ENCODE data around the gene PDXK.

The PDXK gene

DNA sequence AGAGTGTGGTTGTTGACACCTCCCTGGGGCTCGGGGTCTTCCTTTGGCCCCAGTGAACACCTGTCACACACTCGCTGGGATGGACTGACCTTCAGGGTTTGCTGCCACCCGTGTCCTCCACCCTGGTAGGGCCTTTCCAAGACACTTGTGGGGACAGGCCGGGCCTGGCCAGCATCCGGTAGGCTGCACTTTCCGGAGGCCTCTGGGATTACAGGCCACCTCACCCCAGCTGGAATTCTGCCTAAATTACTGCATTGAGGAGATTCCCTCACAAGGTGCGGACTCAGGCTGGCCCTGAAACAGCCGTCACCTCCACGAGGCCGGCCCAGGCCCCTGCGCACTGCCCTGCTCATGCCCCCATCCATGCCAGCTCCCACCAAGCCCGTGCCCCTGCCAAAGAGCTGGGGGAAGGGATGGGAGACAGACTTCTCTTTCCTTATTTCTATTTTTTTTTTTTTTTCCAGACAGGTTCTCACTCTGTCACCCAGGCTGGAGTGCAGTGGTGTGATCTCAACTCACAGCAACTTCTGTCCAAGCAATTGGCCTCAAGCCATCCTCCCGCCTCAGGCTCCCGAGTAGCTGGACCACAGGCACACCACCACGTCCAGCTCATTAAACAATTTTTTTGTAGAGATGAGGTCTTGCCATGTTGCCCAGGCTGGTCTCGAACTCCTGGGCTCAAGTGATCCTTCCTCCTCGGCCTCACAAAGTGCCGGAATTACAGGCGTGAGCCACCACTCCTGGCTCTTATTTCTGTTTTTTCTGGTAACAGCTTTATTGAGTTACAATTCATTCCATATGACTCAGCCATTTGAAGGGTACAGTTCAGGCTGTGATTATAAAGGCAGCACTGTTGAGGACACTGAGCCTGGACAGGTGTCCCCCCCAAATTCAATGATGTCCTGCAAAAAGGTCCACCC lies 45.9 kb downstream of the PDXK start:
- DNase-seq: no peak

DNA sequence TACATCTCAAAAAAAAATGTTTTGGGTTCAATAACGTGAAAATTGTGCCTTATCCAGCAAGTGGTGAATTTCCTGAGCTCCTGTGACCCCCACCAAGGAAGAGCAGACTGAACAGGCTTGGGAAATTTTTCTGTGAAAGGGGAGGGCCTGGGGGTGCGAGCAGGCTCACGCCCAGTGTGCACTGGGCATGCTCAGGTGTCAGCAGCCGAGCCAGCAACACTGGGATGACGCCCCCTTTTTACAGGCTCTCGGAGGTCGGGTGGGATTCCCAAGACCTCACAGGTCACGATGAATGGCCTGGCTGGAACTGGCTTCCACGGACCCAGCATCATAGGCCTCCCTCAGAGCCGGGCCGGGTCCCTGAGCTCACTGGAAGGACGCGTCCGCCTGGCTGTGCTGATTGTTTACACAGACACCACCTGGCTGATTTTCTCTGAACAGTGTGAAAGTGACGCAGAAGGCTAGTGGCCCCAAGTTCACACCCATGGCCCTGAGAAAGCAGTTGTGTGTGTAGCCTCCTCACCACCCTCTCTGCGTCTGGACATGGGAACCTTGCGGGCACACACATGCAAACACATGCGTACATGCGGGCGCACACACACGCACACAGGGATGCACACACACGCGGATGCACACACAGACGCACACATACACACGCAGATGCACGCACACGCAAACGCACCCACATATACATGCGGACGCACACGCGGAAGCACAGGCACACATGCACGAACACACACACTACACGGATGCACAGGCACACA lies 48.0 kb downstream of the PDXK start:
- DNase-seq: peak; percentile 86

DNA sequence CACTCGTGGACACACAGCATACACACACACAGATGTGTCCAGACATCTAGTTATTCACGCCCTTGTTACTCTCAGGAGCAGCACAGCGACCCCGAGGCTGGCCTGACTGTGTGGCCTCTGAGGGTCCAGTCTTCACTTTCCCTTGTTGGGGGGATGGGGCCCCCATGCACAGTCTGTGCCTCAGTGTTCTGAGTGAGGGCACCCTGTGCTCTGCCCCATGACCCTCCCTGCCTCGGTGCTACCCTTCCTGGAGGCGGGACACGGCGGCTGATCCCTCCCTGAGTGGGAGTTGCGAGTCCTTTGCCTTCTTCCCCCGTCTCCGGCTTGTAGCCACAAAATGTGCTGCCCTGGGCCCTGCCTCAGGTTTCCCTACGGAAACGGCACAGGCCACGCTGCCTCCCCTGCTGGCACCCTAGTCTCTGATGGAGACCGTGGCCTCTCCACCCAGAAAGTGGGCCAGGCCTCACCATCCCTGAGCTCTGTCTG lies 48.6 kb downstream of the PDXK start:
- no peak for DNase-seq

DNA sequence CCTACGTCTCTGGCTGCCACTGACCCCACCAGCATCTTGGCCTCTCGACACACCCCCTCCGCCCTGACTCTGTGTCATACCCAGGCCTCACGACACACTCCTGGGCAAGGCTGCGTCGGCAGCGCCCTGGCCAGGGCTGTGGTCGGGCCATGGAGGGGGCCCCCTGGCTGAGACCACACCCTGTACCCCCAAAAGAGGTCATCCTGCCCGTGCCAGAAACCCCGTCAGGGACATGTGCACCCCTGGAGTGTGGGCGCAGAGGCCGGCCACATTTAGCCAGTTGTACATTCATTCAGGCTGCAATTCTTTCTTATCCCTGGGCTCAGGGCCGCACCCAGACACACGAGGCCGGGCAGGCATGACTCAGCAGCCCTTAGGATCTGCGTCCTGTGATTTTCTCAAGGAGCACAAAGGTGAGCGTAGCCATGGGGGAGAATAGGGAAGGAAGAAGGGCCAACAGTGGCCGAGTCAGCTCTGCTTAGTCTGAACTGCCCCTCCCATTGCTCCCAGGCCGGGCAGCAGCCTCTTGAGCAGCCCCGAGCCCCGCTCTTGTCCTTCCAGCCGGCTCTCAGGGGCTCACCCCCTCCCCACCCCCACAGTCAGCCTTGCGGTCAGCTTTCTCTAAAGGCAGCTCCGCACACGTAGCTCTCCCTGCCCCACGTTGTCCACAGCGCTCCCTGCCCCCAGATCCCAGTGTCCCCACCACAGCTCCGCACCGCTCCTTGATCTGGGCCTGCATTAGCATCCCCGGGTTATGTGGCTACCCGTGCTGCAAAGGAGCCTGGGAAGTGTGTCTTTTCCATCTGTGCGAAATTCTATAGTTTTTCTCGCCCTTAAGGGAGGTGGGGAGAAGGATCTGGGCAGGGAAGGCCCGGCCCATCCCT lies 49.3 kb downstream of the PDXK start:
- peak; percentile 47 for DNase-seq

DNA sequence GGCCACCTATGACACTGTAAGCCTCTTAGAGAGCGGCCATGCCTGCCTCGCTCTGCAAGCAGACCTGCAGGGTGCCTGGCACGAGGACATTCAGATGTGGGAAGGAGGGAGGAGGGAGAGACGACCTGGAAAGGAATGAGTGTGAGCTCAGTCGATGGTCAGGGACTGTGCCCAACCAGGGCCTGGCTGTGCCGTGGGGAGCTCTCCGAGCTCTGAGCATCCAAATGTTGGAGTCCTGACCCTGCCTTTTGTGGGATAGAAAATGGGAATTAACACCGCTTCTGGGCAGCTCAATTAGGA lies 49.9 kb downstream of the PDXK start:
- DNase-seq: no peak

DNA sequence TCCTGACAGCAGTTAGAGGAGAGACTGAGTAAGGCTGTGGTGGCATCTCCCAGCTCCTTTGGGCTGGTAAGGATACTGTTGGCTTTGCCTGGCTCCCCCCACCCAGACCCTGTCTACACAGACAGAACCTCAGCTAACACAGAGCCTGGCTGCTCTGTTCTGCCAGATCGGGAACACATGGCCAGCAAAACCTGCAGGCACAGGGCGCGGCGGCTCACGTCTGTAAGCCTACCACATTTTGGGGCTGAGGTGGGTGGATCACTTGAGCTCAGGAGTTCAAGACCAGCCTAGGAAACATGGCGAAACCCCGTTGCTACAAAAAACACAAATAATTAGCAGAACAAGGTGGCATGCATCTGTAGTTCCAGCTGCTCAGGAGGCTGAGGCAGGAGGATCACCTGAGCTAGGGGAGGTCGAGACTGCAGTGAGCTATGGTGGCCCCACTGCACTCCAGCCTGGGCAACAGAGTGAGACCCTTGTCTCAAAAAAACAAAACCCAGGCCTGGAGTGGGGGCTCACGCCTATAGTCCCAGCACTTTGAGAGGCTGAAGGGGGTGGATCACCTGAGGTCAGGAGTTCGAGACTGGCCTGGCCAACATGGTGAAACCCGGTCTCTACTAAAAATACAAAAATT lies 50.5 kb downstream of the PDXK start:
- DNase-seq: no peak

DNA sequence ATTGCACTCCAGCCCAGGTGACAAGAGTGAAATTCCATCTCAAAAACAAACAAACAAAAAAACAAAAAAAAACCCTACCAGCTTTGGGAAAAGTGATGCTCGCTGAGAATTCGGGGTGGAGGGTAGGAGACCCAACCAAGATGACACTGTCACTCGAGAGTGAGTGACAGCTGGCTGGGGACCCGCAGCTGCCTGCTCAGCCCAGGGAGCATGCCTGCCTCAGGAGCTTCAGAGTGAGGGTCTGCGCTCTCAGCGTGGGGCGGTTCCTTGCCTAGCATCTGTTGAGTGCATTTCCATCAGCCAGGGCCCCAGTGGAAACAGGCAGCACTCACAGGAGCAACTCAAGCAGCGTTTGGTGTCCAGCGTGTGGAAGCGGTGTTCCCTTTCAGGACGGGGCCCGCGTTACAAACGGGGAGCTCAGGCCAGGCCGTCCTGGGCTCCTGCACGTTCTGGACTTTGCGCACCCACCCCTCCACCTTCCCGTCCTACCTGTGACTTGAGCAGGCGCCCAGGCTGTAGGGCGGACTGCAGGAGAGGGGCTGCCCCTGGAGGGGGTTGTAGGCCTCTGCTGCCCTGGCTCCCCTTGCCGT lies 51.2 kb downstream of the PDXK start:
- no peak for DNase-seq

DNA sequence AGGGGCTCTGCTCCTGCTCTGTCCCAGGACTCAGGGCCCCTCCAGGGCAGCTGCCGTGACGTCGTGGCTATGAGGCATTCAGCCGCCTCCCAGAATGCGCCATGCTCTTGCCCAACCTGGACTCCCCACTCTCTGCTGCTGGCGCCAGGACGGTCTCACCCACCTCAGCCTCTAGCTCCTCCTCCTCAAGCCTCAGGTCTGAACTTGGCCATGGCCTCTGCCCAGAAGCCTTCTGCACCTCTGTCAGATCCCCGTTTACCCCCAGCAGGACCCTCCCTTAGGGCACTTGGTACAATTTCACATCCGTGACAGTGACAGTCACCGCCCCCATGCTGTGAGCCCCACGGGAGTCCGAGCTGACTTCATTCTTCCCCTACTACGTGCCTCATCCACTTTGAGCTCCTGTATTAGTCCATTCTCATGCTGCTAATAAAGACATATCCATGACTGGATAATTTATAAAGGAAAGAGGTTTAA lies 52.3 kb downstream of the PDXK start:
- DNase-seq: peak; percentile 11

DNA sequence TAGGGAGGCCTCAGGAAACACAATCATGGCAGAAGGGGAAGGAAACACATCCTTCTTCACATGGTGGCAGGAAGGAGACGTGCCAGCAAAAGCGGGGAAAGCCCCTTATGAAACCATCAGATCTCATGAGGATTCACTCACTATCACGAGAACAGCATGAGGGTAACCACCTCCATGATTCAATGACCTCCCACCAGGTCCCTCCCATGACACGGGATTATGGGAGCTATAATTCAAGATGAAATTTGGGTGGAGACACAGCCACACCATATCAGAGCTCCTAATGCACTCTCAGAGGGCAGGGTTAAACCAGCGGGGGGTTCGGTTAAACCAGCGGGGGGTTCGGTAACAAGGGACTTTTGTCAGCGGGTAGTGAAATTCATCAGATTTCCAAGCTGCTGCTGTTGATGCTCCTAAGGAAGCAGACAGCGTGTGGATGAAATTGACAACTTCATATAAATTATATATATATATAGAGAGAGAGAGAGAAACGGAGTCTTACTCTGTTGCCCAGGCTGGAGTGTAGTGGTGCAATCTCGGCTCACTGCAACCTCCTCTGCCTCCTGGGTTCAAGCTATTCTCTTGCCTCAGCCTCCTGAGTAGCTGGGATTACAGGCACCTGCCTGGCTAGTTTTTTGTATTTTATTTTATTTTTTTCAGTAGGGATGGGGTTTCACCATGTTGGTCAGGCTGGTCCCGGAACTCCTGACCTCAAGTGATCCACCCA lies 52.9 kb downstream of the PDXK start:
- DNase-seq: no peak

DNA sequence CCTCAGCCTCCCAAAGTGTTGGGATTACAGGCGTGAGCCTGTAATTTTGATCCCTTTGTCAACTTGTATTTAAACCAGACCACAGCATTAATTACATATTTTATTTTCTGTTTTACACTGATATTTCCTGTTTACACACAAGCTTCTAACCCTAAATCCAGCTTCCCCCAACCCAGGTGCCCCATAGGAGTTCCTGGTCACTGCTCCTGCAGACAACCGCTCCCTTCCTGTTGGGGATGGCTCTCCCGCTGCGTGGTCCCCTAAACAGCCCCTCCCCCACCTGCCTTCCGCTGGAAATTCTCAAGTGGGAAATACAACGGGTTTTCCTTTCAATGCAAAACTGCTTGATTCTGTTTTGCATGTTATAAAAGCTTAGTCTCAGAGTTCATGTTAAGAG lies 53.5 kb downstream of the PDXK start:
- DNase-seq: no peak

DNA sequence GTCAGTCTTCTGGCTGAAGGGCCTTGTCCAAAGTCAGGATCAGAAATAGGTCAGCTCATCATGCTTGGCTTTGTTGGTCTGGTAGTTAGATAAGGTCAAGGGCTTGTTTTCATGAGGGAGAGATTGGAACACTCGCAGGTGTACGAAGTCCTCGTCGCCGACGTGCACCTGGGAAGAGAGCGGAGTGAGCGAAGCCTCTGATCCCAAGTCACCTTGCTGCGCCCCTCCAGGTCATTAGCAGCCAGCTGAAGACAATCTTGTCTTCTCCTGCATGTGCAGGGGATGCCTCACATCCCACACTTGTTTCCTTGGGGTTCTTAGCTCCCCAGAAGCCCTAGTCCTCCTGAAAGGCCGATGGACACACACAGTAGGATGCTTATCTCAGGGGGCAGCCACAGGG lies 55.2 kb downstream of the PDXK start:
- no peak for DNase-seq

DNA sequence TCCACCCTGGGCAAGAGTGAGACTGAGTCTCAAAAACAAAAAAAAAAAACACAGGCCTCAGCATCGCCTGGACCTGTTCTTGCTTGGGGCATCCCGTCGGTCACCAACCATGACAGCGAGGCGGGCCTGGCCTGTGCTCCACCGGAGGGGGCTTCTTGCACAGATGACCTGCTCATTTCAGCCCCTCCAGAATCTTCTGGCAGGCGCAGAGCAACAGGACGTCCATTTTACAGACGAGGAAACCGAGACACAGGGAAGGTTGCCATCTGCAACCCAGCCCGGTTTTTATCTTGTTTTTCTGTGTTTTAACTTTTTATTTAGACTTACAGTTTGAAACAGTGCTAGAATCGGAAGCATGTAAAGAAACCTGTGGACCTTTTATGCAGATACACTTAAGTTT lies 56.3 kb downstream of the PDXK start:
- no peak for DNase-seq

DNA sequence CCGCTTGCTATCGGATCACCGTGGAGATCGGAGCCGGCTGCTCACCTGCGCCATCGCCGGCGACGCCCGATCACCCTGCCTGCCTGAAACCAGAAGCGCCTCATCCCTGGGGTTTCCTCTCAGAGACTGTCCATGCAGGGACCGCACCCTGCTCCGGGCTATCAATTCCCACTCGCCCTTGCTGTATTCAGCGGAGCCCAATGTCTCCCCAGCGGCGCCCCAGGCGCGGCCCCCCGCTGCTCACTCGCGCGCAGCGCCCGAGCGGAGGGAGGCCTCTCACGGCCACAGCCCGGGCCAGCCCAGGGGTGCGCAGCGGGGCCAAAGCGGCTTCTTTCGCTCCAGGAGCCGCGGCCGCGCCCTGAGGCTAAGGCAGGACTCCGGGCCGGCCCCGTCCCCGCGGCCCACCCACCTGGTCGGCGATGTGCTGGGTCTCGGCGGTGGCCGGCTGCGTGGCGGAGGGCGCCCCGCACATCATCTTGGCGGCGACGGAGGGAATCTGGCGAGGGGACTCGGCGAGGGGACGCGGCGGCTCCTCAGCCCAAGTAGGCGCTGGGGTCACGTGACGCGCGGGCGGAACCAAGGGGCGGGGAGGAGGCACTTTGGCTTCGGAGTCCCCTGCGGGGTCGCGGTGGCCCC lies 57.0 kb downstream of the PDXK start, which contains the start of gene CSTB:
TSS of gene CSTB (minus strand) at position 514 of the 636 bp plus-strand sequence. CDS start at position 475, 39 bp downstream.
- peak; percentile 86 for DNase-seq

DNA sequence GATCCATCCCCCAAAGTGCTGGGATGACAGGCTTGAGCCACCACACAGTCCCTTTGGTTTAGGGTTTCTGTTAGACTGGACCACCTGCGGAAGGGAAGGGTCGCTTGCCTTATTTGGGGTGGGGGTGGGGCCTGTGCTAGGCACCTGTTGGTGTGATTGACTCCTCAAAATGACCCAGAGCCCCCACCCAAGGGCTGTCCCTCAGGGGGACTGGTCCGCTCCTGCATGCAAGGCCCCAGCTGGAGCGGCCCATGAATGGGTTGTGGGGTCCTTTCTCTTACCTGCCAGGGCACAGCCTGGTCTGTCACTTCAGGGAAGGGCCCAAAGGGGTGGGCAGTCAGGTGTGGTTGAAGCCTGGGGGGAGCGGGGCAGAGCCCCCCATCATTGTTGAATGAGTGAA lies 59.0 kb downstream of the PDXK start:
- DNase-seq: no peak

DNA sequence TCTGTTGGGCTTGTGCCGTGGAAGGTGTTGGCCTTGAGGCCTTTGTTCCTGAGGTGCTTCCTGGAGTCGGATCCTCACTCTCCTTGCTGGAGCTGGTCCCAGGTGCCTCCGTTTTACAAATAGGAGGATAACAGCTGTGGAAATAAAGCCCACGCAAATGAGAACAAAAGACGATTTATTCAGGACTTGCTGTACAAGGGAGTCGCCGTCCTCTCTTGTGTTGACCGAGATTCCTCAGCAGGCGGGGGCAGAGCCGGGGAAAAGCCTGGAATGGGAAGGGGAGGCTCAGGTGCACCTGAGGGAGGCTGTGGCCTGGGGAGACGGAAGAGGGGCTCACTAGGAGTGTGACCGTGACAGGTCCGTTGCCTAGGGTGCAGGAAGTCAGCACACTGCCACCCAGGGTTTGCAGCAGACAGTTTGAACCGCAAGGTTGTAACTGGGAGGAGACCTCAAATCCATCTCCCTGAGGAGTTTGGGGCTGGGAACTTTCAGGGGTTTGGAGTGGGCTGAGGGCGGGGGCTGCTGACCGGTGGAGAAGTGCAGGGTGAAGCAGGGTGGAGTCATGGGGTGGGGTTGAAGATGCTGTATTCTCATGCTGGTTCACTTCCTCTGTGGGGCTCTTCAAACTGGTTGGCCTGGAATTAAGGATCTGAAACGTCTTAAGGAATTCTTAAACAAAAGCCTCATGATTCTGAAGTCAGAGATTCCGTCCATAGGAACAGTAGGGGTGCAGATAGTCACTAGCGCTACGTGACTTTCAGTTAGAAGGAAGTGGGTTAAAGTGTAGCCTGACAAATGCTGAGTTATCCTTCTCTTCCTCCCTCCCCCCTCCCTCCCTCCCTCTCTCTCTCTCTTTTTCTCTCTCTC lies 59.8 kb downstream of the PDXK start:
- no peak for DNase-seq

DNA sequence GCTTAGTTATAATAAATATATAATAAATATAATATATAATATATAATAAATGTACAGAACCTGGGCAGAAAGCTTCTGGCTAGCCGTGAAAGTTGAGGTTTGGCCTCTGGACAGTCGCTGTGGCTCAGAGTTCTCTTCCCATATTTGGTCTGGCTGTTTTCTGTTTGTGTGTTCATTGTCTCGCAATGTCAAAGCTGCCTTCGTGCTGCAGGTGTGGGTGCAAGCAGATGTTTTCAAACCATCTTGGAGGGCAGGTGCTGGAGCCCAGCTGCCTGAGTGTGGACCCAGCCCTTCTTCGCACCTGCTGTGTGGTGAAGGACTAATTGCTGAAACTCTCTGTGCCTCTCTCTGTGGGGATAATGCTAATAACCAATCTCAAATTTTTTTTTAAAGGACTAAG lies 60.7 kb downstream of the PDXK start:
- DNase-seq: peak; percentile 85

DNA sequence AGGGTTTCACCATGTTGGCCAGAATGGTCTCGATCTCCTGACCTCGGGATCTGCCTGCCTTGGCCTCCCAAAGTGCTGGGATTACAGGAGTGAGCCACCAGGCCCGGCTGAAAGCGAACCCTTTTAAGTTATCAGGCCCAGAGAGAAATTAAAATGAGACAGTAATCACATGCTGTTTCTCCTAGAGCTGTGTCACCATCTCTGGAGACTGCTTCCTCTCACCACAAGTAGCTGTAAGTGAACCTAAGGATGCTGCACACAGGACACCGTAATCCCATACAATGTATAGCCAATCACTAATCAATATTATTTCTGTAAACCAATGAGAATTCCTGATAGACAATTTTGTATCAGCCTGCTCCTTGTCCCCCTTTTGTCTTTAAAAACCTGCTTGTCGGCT lies 62.9 kb downstream of the PDXK start:
- no peak for DNase-seq

DNA sequence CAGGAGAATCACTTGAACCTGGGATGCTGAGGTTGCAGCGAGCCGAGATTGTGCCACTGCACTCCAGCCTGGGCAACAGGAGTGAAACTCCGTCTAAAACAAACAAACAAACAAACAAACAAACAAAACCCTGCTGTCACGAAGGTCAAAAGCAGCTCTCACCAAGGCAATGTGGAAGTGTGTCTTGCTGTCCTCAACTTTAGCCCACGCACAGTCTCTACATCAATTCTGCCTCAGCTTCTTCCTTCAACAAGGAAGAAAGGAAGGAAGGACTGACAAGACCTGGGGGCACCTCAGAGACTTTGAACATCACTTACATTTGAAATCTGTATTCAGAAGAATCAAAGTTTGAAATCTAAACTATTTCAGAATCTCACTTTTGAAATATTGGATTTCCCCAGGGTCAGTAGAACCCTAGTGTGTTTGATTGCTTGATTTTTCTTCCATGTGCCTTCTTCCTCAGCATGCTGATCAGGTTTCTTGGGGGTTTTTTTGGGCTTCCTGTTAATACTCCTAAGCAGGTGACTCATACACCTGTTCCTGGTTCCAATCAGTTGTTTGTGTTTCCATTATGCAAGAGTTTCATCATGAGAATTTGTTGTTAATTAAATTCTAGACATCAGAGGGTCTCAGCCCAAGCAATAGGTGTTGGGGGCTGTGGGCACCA lies 63.6 kb downstream of the PDXK start:
- DNase-seq: peak; percentile 45

DNA sequence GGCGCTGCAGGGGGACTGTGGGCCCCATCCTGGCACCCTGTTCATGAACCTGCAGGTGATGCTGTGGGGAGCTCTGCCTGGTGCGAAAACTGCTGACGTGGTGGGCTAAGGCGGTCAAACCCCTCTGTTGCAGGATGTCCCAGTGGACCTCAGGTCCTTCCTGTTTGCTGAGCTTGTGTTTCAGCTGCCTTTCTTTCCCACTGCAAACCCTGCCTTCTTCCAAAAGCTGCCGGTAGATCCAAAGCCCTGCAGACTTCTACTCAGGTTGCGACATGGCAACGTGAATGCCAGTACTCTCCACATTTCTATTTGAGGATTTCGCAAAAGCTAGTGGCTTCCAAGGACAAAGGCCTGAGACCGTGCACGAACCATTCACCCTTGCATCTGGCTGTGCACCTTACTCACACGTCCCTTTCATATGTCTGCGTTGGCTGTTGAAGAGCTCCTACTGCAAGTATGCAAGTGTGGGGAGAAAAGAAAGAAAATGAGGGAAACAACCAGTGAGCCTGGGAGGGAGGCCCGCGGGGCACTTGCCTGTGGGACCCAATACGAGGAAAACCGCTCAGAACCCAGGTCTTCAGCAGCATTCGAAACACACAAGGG lies 64.3 kb downstream of the PDXK start:
- no peak for DNase-seq
